Activated naive CD4-positive, alpha-beta T cell treated with anti-CD3 and anti-CD28 coated beads for 36 hours (primary cell): Measurements from ENCODE around the gene TIGD6. TPM values are rescaled to one million over a fixed set of nuclear protein-coding genes. Genes with fewer than 3 reads are reported as not detected.

ENCODE experiments used
- CTCF ChIA-PET: fragments of 350-600 bp; sonication (Branson Sonifier 250); formaldehyde crosslinking; loops from one replicate; lab custom pipeline; 2021; ENCODE audit warnings: antibody characterized with exemption; lab: Charles Lee
- DNase-seq: peaks from one replicate; pipeline ENCODE4 v3.0.0-alpha.2; 2020
- H3K27ac Mint-ChIP-seq: one replicate; pipeline ENCODE4 v1.8.0; 2021; ENCODE audit warnings: mild to moderate bottlenecking, mixed read lengths
- H3K27me3 Mint-ChIP-seq: one replicate; pipeline ENCODE4 v1.8.0; 2021; ENCODE audit warnings: low read depth, mixed read lengths
- H3K36me3 Mint-ChIP-seq: one replicate; pipeline ENCODE4 v1.8.0; 2021; ENCODE audit warnings: low read depth, mixed read lengths
- H3K4me1 Mint-ChIP-seq: one replicate; pipeline ENCODE4 v1.8.0; 2021; ENCODE audit warnings: low read depth, mixed read lengths
- H3K4me3 Mint-ChIP-seq: one replicate; pipeline ENCODE4 v1.8.0; 2021; ENCODE audit warnings: mild to moderate bottlenecking, moderate library complexity, mixed read lengths
- H3K9me3 Mint-ChIP-seq: one replicate; pipeline ENCODE4 v1.8.0; 2021; ENCODE audit warnings: mixed read lengths
- intact Hi-C: fragments of 100-400 bp; cut with micrococcal nuclease; formaldehyde crosslinking; loops from one replicate; pipeline ENCODE4 v1.15.1; 2023
- total RNA-seq, 2 experiments: library from RNA; stranded (reverse); gene quantifications; one replicate each; pipeline ENCODE4 v1.2.3, GENCODE V29; 2021

The TIGD6 gene
- total RNA-seq, 2 experiments from 2014 or later = 2.6 to 2.7 TPM

DNA sequence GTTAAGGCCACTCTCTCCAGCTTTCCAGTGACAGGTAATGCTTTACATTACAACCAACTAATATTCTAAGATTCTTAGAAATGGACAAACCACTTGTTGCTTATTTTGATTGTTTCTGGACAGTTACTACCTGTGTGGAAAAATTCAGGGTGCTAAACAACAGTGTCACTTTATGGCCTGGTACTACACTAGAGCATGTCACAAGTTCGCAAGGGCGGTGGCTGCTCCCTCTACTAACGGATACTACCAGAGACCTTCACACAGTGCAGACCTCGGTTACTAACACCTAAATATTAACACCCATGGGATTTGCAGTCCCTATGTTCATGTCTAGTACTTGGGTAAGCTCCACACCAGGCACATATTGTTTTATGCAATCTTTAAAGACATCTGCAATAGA, 13.5 kb upstream of the TIGD6 start:
- Mint-ChIP-seq H3K27me3 (no peaks in the 10 kb centered on the region), H3K4me1 (peaks cover 4% of the 10 kb centered on the region), H3K9me3 (no peaks in the 10 kb centered on the region), H3K4me3 (no peak overlapping the region), H3K27ac (no peak overlapping the region), H3K36me3 (peaks cover 72% of the 10 kb centered on the region)
- CTCF ChIA-PET = interaction anchor here (1.1 kb wide), 1 partner anchor 114 kb away, joined by 3 read pairs; no protein-coding TSS in a partner anchor
- DNase-seq = no peak
- intact Hi-C loops = no loop called here

- peaks cover 16% of the 10 kb centered on the region for H3K4me1 Mint-ChIP-seq
- H3K4me3 Mint-ChIP-seq = no peak overlapping the region
- H3K36me3 Mint-ChIP-seq = peaks cover 50% of the 10 kb centered on the region
- intact Hi-C loops = no loop called here
- peak overlapping the region; percentile 8 for H3K27ac Mint-ChIP-seq
- no peaks in the 10 kb centered on the region for H3K27me3 Mint-ChIP-seq
- DNase-seq = no peak
- CTCF ChIA-PET = interaction anchor here (0.5 to 0.6 kb wide), 2 partner anchors 36 to 37 kb away, joined by 5 to 6 read pairs; no protein-coding TSS in a partner anchor
- H3K9me3 Mint-ChIP-seq = no peaks in the 10 kb centered on the region
Measured at GRCh38 chr5:150009671-150010387, 9.4 kb upstream of the TIGD6 start.

DNA sequence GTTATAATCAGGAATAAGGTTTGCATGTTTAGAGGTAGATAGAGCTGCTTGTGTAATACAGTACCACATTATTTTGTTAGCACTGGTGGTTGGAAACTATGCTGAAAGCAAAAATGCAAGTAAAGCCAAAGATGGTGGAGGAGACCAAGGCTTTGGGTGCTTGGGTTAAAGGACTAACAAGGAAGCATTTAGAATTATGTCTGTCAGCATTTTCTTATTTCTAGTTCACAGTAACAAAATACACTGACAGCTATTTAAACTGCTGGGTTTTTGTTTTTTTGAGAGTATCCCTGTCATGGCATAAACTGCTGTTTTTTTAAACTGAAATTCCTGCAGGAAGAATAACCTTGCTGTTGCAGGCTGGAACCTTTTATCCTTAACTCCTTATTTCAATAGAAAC, 6.6 kb upstream of the TIGD6 start:
- intact Hi-C loops = no loop called here
- H3K4me1 Mint-ChIP-seq = peaks cover 34% of the 10 kb centered on the region
- CTCF ChIA-PET = interaction anchor here (0.6 kb wide), 1 partner anchor 25 kb away, joined by 3 read pairs; no protein-coding TSS in a partner anchor

GRCh38 chr5:150006318-150006717, 5.9 kb upstream of the TIGD6 start:
- Mint-ChIP-seq H3K27me3 (no peaks in the 10 kb centered on the region), H3K27ac (no peak overlapping the region), H3K4me3 (no peak overlapping the region), H3K9me3 (no peaks in the 10 kb centered on the region), H3K36me3 (peaks cover 31% of the 10 kb centered on the region), H3K4me1 (peaks cover 39% of the 10 kb centered on the region)
- DNase-seq = no peak
- intact Hi-C loops = no loop called here
- CTCF ChIA-PET = interaction anchor here (0.8 to 1.9 kb wide), 2 partner anchors 13 to 16 kb away, joined by 3 to 4 read pairs; no protein-coding TSS in a partner anchor

More for the DNA sequence above, 6.6 kb upstream of the TIGD6 start:
- Mint-ChIP-seq H3K27ac (no peak overlapping the region), H3K27me3 (no peaks in the 10 kb centered on the region), H3K4me3 (no peak overlapping the region), H3K36me3 (peaks cover 35% of the 10 kb centered on the region), H3K9me3 (no peaks in the 10 kb centered on the region)
- no peak for DNase-seq

GRCh38 chr5:150001660-150002486, 1.4 kb upstream of the TIGD6 start:
- H3K27ac Mint-ChIP-seq = peak overlapping the region; percentile 85
- H3K27me3 Mint-ChIP-seq = no peaks in the 10 kb centered on the region
- peak overlapping the region; percentile 86 for H3K4me3 Mint-ChIP-seq
- no peaks in the 10 kb centered on the region for H3K9me3 Mint-ChIP-seq
- DNase-seq = peak; percentile 75
- CTCF ChIA-PET = interaction anchor here (0.7 to 1.4 kb wide), 4 partner anchors 19 to 156 kb away, joined by 3 to 5 read pairs (median 4); no protein-coding TSS in a partner anchor
- peaks cover 18% of the 10 kb centered on the region for H3K36me3 Mint-ChIP-seq
- H3K4me1 Mint-ChIP-seq = peaks cover 43% of the 10 kb centered on the region
- intact Hi-C loops = loop anchor here (1.0 to 5.0 kb wide), 6 partner anchors 65 to 1619 kb away; partner anchors contain the start of genes FBXO38, PPARGC1B and TNIP1

- CTCF ChIA-PET = interaction anchor here (2.4 kb wide), 1 partner anchor 10 kb away, joined by 14 read pairs; no protein-coding TSS in a partner anchor
- intact Hi-C loops = loop anchor here (1.0 to 5.0 kb wide), 10 partner anchors 41 to 1618 kb away; partner anchors contain the start of genes CD74, FBXO38, PPARGC1B and SLC26A2
- peaks cover 15% of the 10 kb centered on the region for H3K36me3 Mint-ChIP-seq
- H3K9me3 Mint-ChIP-seq = no peaks in the 10 kb centered on the region
- DNase-seq = peak; percentile 55
- peak overlapping the region; percentile 86 for H3K4me3 Mint-ChIP-seq
- H3K27ac Mint-ChIP-seq = peak overlapping the region; percentile 85
- H3K4me1 Mint-ChIP-seq = peaks cover 40% of the 10 kb centered on the region
- no peaks in the 10 kb centered on the region for H3K27me3 Mint-ChIP-seq
Measured at GRCh38 chr5:150000990-150001659, 671 bp upstream of the TIGD6 start.

DNA sequence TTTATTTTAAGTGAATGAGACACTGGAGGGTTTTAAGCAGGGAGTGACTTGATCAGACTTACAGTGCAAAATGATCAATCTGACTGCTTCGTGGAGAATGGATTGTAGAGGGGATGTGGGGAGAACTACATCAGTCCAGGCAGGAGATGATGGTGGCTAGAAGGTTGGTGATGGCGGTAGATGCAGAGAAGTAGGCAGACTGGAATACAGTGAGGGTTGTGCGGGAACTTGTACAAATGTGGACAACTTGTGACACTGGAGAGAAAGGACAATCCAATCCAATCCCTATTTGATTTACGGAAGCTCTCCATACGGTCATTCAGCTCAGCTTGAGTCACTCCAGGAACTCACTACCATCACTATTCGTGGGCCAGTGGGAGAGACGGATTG, 593 bp downstream of the TIGD6 start:
- Mint-ChIP-seq H3K4me3 (peak overlapping the region; percentile 86), H3K36me3 (peaks cover 12% of the 10 kb centered on the region), H3K27me3 (no peaks in the 10 kb centered on the region), H3K4me1 (peaks cover 38% of the 10 kb centered on the region), H3K9me3 (no peaks in the 10 kb centered on the region), H3K27ac (peak overlapping the region; percentile 81)
- DNase-seq = no peak
- CTCF ChIA-PET = interaction anchor here (1.4 to 2.4 kb wide), 2 partner anchors 9 to 38 kb away, joined by 5 to 14 read pairs; no protein-coding TSS in a partner anchor
- intact Hi-C loops = loop anchor here (1.0 to 5.0 kb wide), 7 partner anchors 40 to 1617 kb away; partner anchors contain the start of genes CD74, FBXO38, PPARGC1B and SLC26A2

DNA sequence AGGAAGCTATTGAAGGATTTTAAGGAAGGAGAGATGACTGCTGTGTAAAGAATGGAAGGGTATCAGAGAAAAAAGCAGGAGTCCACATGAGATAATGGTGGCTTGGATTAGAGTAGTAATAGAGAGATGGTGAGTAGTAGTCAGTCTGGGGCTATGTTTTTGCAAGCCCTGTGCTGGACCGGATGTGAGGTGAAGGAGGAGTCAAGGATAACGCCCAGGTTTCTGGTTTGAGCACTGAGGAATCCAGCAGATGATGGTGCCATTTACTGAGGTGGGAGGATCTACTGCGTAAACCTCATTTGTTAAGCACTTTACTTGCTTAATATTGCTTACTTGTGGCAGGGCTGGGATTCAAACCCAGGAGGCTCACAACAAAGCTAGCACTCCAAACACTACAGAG, 1.1 kb downstream of the TIGD6 start:
- Mint-ChIP-seq H3K27ac (peak overlapping the region; percentile 14), H3K4me1 (peaks cover 36% of the 10 kb centered on the region), H3K9me3 (no peaks in the 10 kb centered on the region), H3K36me3 (peaks cover 8% of the 10 kb centered on the region), H3K4me3 (peak overlapping the region; percentile 86), H3K27me3 (no peaks in the 10 kb centered on the region)
- no peak for DNase-seq
- intact Hi-C loops = no loop called here
- CTCF ChIA-PET = interaction anchor here (1.4 to 2.4 kb wide), 2 partner anchors 9 to 38 kb away, joined by 5 to 14 read pairs; no protein-coding TSS in a partner anchor

DNA sequence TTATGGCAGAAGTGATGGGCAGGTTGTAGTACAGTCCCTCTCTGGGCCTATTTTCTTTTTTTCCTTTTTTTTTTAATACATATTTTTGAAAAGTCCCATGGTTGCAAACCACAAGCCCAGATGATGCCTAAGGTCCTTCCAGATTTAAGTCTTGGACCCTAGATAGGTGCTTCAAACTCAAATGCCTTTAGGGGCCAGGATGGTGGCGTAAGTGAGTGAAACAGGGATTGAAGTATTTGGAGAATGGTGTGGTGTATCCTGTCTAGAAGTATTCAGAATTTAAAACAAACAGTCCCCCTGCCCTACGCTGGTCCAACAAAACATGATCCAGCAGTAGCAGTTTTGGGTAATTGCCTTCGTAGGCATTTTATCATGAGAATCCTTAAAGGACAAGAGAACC, 2.2 kb downstream of the TIGD6 start:
- H3K27me3 Mint-ChIP-seq = no peaks in the 10 kb centered on the region
- DNase-seq = no peak
- H3K27ac Mint-ChIP-seq = no peak overlapping the region
- CTCF ChIA-PET = interaction anchor here (2.4 kb wide), 1 partner anchor 8 kb away, joined by 14 read pairs; no protein-coding TSS in a partner anchor
- H3K9me3 Mint-ChIP-seq = no peaks in the 10 kb centered on the region
- H3K36me3 Mint-ChIP-seq = peaks cover 3% of the 10 kb centered on the region
- intact Hi-C loops = no loop called here
- H3K4me3 Mint-ChIP-seq = no peak overlapping the region
- peaks cover 31% of the 10 kb centered on the region for H3K4me1 Mint-ChIP-seq

DNA sequence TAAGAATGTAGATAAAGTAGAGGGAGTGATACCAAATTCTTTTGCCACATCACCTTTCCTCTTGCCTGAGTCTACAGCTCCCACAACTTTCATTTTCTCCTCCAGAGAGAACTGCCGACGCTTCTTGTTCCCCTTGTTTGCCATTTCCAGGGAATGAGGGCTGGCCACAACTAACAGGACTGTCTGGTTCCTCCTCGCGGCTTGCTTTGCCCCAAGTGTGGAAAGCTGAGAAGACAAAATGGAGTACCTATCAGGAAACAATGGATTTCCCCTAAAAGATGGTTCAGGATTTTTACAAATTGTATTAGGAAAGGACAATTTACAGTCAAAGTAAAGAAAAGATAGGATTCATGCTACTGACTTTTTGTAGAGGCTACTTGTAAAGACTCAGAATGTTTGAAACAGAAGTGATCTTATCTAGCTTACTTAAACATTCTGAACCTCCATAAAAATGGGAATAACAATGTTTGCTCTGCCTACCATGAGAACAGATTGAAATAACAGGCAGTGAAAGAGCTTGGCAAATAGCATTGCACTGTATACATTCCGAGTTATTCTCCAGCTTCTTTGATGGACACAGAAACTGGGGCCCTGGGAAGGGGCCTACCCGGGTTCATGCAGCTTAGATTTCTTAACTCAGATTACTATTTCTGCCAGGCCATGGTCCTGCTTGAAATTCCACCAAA, 4.1 kb downstream of the TIGD6 start:
- no peaks in the 10 kb centered on the region for H3K27me3 Mint-ChIP-seq
- intact Hi-C loops = no loop called here
- H3K9me3 Mint-ChIP-seq = no peaks in the 10 kb centered on the region
- DNase-seq = no peak
- no peak overlapping the region for H3K4me3 Mint-ChIP-seq
- peaks cover 3% of the 10 kb centered on the region for H3K36me3 Mint-ChIP-seq
- H3K27ac Mint-ChIP-seq = no peak overlapping the region
- peaks cover 14% of the 10 kb centered on the region for H3K4me1 Mint-ChIP-seq
- CTCF ChIA-PET = interaction anchor here (0.7 to 1.1 kb wide), 2 partner anchors 136 to 144 kb away, joined by 4 to 5 read pairs; no protein-coding TSS in a partner anchor
